Measurements from ENCODE around the gene TPSAB1. TPM values are rescaled to one million over a fixed set of nuclear protein-coding genes. Genes with fewer than 3 reads are reported as not detected.

The TPSAB1 gene
- total RNA-seq, 1 donor from 2014 or later, result not detected

GRCh38 chr16:1285669-1286512 is 45.4 kb downstream of the TPSAB1 start:
- no peak for DNase-seq (ENCODE audit: low read depth)

DNA sequence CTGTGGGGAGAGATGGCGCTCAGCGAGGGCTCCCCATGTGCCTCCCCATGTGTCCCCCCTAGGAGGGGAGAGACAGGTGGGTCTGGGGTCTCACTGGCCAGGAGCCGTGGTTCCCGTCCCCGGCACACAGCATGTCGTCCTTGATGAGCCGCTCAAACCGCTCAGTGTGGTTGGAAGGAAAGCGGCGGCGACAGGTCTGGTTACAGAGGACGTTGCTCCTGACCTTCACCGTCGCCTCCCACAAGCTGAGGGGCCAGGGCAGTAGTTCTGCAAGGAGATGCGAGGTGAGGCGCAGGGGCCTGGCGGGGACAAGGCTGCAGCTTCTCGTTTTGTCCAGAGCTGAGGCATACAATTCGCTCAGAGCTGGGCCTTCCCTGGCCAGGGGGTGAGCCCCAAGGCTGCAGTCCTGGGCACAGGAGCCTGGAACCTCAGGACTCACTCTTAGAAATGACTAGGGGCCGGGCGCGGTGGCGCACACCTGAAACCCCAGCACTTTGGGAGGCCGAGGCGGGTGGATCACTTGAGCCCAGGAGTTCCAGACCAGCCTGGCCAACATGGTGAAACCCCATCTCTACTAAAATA is 46.1 kb downstream of the TPSAB1 start:
- DNase-seq (ENCODE audit: low read depth), result no peak

DNA sequence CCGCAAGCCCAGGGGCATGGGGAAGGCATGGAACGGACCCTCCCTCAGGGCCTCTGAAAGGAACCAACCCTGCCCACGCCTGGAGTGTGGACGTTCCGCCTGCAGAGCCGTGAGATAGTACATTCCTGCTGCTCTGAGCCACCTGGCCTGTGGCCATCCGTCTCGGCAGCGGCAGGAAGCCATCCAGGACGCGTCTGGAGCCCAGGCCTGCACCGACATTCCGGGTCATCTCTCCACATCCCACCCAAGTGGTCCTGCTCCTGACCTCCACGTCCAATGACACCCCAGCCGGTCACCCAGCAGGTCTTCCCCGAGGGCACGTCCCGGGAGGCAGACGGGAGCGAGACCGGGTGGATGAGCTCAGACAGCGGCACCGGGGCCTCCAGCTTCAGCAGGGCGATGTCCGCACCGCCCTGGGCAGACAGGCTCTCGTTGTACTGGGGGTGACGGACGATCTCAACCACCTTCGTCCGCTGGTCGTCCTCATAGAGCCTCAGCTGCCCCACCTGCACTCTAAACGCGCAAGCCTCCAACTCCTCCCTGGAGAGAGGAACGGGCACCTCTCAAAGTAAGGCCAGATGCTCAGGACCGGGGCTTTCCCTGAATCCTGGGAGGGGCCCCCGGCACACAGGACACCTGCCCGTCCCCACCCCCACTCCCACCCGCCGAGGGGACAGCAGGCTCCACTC is 47.6 kb downstream of the TPSAB1 start:
- no peak for DNase-seq (ENCODE audit: low read depth)

- DNase-seq (ENCODE audit: low read depth), result no peak
Measured at GRCh38 chr16:1288813-1289476, 48.4 kb downstream of the TPSAB1 start.

GRCh38 chr16:1289477-1289866 is 49.0 kb downstream of the TPSAB1 start:
- DNase-seq (ENCODE audit: low read depth), result no peak

- DNase-seq (ENCODE audit: low read depth), result no peak
Measured at GRCh38 chr16:1290063-1290501, 49.6 kb downstream of the TPSAB1 start.

- DNase-seq (ENCODE audit: low read depth), result no peak
Measured at GRCh38 chr16:1290860-1291575, 50.5 kb downstream of the TPSAB1 start.

GRCh38 chr16:1291576-1291974 is 51.1 kb downstream of the TPSAB1 start:
- DNase-seq (ENCODE audit: low read depth), result no peak

Other genes starting within 250 kb of the TPSAB1 start
- 0.40 TPM in 1 of 2 replicates, not detected in the other for gene SSTR5, start 168.0 kb upstream of the TPSAB1 start, total RNA-seq
- gene C1QTNF8, start 144.5 kb upstream of the TPSAB1 start, total RNA-seq, result not detected in 2 replicates
- gene CACNA1H, start 87.6 kb upstream of the TPSAB1 start, total RNA-seq, result 1.0 and 36.2 TPM in 2 replicates
- gene TPSG1, start 15.4 kb upstream of the TPSAB1 start, total RNA-seq, result not detected in 2 replicates
- not detected in 2 replicates for gene TPSB2, start 10.5 kb upstream of the TPSAB1 start, total RNA-seq
- not detected in 2 replicates for gene TPSD1, start 15.4 kb downstream of the TPSAB1 start, total RNA-seq
- gene UBE2I, start 68.9 kb downstream of the TPSAB1 start, total RNA-seq, result 64.3 and 90.0 TPM in 2 replicates
- 2.1 and 3.0 TPM in 2 replicates for gene BAIAP3, start 92.9 kb downstream of the TPSAB1 start, total RNA-seq
- gene TSR3, start 111.2 kb downstream of the TPSAB1 start, total RNA-seq, result 56.9 and 85.1 TPM in 2 replicates
- 30.6 and 101 TPM in 2 replicates for gene GNPTG, start 111.2 kb downstream of the TPSAB1 start, total RNA-seq
- gene UNKL, start 174.0 kb downstream of the TPSAB1 start, total RNA-seq, result 5.4 and 13.8 TPM in 2 replicates
- gene UQCC4, start 180.0 kb downstream of the TPSAB1 start, total RNA-seq, result 12.4 and 15.8 TPM in 2 replicates
- gene PERCC1, start 190.4 kb downstream of the TPSAB1 start, total RNA-seq, result not detected in 2 replicates
- gene CCDC154, start 203.9 kb downstream of the TPSAB1 start, total RNA-seq, result 0.25 TPM in 1 of 2 replicates, not detected in the other
- 43.6 and 79.8 TPM in 2 replicates for gene CLCN7, start 234.3 kb downstream of the TPSAB1 start, total RNA-seq
- gene PTX4, start 248.2 kb downstream of the TPSAB1 start, total RNA-seq, result not detected in 2 replicates